ENCODE measurements around the gene TNFAIP8L3. TPM values are rescaled to one million over a fixed set of nuclear protein-coding genes. Genes with fewer than 3 reads are reported as not detected.

Gene TNFAIP8L3
- total RNA-seq, 1 experiment from 2014 or later = 0.07 TPM

DNA sequence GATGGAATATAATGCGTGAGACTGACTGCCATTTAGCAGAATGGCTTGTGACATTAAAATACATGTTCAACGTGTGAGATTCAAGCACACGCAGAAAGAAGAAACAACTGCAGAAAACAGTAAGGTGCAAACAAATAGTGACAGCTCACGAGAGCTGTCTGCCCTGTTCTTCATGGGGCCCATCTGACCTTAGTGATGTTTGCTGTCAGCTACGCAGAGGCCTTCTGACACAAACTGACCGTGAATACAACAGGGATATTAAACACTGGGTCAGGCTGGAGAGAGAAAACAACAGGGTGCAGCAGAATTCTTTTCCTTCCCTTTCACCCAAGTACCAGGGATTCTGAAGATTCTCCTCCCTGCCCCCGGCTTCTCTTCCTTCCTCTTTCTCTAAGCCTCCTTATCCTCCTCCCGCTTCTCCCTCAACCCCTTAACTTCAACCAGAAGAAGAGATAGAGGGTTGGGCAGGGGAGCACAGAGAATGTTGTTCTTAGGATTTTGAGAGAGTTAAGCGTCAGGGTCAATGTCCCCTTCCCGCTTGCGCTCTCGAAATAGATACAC, 2.1 kb downstream of the TNFAIP8L3 start:
- DNase-seq (ENCODE audit: extremely low read depth, low read depth) = no peak

DNA sequence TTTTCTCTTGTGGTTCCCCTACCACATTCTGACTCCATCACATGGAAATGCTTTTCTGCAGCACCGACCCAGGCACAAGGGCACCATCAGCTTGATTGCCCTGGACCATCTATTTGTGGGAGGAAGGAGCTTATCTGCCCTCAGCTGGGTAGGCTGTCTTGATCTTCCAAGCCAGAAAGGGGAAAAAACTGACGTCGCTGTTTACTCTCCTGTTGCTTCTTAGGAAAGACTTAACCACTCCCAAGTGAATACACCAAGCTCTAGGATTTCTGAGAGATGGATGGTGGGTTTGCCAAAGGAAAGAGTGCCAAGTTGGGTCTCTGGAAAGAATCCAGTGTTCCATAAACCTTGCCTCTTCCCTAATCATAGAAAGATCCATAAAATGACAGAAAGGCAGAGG, 4.0 kb downstream of the TNFAIP8L3 start:
- DNase-seq (ENCODE audit: extremely low read depth, low read depth) = no peak

DNA sequence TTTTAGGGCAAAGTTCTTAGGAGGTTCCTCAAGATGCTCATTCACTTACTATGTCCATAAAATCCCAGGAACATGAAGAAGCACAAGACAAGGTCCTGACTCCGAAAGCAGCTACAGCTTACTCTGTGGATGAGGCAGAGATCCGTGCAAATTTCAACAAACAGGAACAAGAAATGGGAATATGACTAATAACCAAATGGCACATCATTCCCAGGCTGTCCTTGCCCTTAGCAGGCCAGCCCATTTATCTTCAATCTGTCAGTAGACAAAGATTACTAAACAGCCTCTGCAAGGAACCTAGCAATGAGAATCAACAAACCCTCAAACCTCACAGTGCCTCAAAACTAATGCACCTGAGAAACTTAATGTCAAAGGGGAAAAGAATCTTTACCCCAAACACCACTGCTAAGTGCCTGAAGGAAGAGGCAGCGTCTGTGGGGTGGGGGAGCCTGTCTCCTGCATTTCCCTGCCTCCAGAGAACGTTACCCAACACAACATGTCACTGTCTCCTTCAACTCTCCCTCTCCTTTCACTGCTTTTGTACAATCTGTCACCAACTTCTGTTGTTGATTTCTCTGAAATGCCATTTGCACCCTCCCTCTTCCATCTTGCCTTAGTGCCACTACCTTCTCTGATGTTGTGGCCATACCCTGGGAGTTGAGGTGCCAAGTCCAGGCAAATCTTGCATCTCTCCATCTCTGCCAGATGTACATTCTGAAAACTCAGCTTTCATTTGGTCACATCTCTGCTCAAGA, 4.8 kb downstream of the TNFAIP8L3 start:
- DNase-seq (ENCODE audit: extremely low read depth, low read depth) = no peak

DNA sequence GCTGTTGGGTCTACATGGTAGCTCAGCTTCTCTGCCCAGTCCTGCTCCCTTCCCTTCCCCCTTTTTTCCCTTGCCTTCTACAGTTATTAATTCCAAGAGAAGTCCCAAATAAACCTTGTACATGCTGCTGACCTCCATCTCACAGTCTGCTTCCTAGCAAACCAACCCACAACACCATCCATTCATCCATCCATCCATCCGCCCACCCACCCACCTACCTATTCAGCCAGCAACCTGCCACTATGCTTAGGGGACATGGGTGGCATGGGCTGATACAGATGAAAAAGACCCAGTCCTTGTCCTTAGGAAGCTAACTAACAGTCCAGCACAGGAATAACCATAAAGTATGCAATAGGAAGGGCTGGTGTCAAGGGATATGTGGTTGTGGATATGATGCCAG, 5.7 kb downstream of the TNFAIP8L3 start:
- no peak for DNase-seq (ENCODE audit: extremely low read depth, low read depth)

DNA sequence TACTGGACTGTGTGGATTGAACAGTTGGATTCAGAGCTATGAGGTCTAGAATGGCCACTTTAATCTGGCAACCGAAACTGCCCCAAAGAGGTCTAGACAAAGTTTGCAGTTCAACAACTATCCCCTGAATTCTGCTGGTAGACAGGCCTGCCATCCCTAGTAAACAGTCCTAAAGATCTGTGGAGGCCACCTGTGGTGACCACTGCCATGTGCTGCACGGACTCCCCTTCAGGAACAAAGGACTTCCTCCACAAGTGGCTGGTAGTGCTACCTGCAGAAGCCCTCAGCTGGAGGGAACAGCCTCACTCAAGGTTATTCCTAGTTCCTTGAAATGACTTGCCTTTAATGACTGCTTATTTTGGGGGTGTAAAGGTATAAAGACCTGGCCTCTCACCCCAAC, 6.1 kb downstream of the TNFAIP8L3 start:
- no peak for DNase-seq (ENCODE audit: extremely low read depth, low read depth)

DNA sequence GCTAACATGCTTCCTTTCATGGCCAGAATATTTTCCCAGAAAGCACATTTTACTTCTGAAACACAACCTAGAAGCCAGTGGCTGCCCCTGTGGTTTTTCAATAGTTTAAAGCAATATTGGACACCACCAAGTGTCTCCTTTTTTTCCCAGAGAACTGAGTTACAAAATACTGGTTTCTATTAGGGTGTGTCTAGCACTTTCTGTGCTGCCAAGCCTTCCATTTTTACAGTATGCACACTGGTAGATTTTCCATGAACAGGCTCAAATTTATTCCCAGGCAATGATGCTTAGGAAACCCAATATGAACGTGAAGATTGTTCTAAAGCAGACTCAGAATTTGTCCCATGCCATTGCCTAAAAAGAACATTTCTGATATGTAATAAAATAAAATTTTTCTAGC, 7.2 kb downstream of the TNFAIP8L3 start:
- no peak for DNase-seq (ENCODE audit: extremely low read depth, low read depth)

DNA sequence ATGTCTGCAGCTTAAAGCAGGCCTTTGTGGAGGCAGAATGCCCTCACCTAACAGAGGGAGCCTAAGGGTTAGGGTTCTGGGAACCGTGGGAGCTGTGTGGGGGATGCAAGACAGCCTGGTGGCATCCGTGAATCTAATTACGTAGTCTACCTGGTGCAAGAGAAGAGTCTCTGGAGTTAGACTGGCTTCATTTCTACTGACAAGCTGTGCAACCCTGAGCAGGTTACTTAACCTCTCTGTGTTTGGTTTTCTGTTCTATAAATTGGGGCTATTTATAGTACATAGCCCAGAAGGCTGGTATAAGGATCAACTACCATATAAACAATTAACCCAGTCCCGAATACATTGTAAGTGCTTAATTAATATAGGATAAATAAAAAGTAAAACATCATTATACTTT, 8.3 kb downstream of the TNFAIP8L3 start:
- no peak for DNase-seq (ENCODE audit: extremely low read depth, low read depth)

DNA sequence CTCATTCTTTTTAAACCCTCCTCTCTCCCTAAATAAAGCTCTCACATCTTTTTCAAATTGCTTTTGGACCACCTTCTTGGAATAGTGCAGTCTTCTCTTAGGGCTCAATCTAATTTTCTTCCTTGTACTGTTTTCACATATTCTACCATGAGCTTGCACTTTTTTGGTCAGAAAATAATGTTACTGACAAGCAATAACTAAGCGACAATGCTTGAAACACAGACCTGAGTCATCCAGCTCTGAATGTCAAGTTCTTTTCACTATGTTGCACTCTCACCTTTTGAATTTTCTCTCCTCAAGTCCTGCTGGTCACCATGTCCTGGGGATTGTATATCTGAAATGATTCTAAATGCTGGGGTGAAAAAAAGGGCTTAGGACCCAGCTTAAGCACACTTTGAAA, 8.9 kb downstream of the TNFAIP8L3 start:
- DNase-seq (ENCODE audit: extremely low read depth, low read depth) = no peak

DNA sequence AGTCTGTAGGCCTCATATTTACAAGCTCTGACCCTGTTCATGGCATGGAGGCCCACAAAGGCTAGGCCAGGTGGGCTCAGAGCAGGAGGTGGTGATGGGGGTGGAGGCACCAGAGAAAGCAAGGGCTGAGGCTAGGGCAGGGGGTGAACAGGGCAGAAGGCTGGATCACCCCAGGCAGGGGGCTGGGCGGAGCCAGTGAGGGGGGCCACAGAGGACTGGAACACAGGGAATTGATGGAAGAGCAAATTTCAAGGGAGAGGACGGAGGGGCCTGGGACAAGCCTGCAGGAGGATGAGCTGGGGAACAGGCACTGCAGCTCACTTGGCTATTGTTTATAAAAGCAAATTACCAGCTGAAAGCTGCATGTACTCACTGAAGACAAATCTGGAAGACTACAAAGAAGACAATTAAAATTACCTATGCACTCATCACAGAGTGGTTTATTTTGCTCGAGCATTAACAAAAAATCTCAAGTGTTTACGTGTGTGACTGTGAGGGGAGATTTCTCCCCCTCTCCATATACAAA, 11.0 kb downstream of the TNFAIP8L3 start:
- no peak for DNase-seq (ENCODE audit: extremely low read depth, low read depth)

DNA sequence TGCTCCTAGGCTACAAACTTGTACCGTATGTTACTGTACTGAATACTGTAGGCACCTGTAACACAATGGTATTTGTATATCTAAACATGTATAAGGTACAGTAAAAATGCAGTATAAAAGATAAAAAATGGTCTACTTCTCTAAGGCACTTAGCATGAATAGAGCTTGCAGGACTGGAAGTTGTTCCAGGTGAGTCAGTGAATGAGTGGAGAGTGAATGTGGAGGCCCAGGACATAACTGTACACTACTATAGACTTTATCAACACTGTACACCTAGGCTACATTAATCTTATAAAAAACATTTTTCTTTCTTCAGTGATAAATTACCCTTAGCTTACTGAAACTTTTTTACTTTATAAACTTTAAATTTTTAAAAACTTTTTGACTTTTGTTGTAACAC, 12.5 kb downstream of the TNFAIP8L3 start:
- DNase-seq (ENCODE audit: extremely low read depth, low read depth) = no peak

DNA sequence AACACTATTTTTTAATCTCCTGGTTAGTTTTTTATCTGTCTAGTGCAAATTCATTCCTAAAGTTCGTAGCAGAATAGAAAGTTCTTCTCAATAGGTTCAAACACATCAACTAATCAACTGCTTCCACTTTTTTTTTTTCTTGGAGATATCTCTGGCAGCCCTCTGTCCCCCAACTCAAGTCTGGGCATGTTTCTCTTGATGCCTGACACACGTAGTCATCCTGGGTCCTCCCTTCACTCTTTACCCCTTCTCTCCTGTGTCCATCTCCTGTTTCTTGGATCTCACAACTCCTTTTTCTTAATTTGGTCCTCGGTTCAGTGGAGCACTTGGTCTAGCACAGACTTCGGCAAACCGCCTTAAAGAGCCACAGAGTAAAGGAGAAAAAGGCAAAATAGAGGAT, 14.4 kb downstream of the TNFAIP8L3 start:
- DNase-seq (ENCODE audit: extremely low read depth, low read depth) = no peak

DNA sequence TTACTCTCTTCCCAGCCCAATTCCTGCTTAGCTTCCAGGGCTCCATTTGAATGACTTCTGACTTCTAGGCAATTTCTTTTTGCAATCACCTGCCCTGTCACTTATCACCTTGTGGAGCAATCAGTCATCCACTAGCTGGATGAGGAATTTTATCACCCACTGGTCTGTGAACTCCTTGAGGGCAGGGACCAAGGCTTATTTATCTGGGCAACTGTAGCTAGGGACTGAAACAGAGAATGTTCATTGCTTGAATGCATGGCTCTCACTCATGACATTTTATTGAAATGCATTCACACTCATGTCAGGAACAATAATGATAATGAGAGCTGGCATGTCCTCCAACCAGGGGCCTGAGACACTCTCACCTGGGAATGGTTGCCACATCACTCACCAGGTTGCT, 15.5 kb downstream of the TNFAIP8L3 start:
- no peak for DNase-seq (ENCODE audit: extremely low read depth, low read depth)

DNA sequence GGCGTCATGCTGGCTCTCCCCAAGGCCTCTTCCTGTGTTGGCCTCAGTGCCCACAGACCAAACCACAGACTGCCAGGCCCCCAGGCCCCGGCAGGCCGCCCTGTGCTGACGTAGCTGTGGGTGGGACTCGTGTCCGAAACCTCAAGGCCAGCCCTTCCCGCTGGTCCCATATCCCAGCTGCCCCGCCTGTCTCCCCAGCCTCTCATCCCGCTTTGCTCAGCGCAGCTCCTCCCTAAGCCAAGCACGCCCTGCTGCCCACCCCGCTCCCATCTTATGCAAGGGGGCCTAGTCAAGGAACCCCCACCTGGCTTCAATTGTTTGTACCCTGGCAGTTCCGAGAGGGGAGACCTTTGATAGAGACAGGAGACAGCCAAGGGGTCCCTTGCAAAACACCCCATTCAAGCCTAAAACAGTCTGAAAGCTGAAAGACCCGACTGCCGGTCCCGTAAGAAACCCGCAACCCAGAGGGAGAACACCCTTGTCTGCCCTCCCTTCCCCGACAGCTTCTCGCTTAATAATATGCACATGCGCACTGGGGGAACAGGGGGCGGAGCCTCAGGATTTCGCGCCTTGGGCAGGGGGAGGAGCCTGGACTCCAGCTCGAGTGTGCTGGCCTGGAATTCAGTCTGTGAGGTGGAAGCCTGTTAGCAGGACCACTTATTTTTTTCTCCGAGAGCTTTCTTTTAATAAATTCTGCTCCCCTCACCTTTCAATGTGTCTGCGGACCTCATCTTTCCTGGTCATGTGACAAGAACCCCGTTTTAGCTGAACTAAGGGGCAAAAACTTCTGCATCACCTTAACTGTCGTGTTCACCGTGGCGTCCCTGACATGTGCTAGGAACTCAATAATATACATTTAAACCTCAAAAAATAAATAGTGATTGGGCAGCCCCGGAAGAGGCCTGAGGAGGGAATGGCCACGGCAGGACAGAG, 17.2 kb downstream of the TNFAIP8L3 start:
- DNase-seq (ENCODE audit: extremely low read depth, low read depth) = no peak

DNA sequence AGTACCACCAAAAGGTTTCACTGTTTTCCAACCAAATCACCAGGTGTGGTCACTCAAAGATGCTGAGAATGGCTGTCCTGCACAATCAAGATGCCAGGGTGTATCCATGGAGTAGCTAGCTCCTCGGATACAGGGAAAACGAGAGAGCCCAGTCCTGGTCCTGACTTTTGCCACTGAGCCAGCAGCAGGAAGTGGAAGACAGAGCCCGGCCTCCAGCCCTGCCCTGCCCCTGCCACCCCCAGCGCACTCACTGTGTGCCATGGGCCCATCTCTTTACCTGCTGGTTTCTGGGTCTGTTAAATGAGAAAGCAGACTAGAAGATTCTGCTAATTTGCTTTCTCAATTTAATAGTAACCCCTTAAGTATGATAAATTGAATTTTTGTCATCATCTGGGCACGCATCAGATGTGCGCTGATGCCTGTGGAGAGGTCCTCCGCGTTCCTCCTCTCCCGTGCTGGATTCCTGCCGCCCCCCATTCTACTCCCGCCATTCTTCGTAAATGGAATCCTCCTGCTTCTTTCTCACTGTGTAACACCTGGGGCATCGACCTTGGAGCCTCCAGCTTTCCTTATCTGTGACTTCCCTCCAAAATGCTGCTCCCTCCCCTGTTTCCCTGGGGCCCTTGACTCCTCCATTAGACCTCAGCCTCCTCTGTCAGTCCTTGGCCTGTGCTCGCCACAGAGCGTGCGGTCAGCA, 18.0 kb downstream of the TNFAIP8L3 start:
- no peak for DNase-seq (ENCODE audit: extremely low read depth, low read depth)

DNA sequence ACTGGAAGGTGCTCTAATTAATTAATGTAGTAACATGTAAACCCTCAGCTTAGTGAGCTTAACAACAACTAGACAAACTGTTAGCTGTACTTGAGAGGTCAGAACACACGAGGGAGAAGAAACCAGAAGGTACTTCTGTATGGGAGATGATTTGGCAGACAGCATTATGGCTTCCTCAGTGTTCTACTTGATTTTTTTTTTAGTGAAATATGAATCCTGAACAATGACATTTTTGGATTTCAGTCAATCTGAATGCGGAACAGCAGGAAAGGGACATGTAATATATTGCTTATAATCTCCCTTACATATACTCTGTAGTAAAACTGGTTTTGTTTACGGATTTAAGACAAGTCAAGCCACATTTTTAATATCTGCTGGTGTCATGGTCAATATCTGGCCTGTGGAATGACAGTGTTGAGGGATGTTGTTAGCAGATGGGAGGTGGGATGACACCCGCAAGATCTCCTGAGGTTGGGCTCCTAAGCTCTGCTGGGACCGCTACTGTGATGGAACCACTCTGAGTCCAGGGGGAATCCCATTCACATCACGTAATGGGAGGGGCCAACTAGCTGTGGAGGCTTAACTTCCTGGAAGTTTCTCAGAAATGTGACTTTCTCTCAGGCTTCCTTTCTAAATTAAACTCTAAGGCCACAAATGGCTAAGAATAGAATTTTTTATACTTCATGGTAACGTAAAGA, 18.7 kb downstream of the TNFAIP8L3 start:
- no peak for DNase-seq (ENCODE audit: extremely low read depth, low read depth)

DNA sequence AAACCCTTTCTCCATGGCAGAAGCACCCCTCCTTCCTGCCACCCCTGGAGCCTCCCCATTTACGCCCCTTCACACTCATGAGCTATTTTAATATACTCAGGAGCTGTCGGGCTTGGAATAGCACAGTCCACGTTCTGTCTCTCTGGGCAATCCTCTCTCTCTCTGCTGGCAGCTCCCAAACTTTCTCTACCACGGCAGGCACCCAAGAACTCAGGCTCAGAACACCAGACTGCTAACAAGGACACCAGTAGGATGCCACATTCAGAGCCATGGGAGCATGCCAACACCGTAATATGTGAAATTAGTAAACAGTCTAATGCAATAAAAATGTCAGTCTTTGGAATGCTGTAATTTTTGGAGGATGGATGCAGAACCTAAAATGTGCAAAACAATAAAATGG, 19.3 kb downstream of the TNFAIP8L3 start:
- no peak for DNase-seq (ENCODE audit: extremely low read depth, low read depth)

DNA sequence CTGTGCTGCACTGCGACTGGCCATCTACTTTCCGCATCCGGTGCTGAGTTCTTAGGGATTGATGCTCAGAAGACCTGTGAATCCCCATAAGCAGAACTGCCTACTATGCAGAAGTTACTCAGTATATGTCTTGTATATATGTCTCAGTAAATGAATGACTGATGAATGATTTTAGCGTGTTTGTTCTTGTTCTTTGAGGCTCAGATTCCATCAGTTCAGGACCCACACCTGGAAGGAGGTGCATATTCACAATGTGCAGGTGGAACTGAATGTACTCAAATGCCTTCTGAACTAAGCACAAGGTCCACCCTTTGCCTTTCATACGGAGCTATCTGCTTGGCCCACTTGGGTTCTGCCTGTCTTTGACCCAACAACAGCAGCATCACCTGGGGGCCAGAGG, 19.8 kb downstream of the TNFAIP8L3 start:
- DNase-seq (ENCODE audit: extremely low read depth, low read depth) = no peak

DNA sequence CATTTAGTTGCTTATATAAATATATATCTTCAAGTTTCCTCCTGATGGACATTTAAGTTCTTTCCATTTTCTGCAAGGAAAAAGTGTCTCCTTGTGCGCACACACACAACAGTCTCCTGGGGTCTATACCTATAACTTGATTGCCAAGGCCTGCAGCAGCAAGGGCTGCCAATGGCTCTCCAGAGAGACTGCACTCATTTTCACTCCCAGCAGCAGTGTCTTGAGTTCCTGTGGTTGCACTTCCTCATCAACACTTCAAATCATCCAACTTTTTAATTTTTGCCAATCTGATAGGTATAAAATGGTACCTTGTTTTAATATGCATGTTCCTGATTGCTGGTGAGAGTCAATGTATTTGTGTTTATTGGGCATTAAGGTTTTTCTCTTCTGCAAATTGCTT, 23.1 kb downstream of the TNFAIP8L3 start:
- no peak for DNase-seq (ENCODE audit: extremely low read depth, low read depth)

DNA sequence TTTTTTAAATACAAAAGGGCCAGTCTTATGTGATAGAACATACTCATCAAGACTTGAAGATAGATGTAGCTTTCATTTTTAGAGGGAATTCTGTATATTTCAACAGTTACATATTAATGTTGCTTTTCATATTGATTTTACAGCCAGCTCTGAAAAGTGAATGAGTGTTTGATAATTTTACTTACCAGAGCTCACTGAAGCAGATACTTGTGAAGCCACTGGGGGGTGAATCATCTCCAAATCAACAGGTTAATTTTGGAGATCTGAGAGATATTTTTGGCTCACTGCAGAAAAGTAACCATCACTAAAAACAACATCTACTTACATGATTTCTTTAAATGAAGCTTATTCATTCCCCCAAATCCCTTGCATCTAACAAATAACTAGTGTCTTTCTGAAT, 24.7 kb downstream of the TNFAIP8L3 start:
- no peak for DNase-seq (ENCODE audit: extremely low read depth, low read depth)

DNA sequence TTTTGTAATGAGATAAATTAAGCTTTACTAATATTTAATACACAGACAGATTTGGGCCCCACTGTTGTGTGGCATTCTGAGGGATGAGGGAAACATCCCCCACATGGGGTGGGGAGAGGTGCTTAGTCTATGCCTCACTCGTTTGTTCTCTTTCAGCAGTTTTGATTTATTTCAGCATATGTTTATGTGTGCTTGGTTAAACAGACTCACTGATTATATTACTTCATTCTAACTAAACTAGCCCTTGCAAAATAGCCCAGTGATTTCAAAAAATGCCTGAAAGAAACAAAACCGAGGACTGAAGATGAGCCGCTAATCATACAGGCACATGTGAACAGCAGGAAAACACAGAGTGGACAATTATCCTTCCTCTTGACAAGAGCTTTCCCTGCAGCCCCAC, 27.2 kb downstream of the TNFAIP8L3 start:
- no peak for DNase-seq (ENCODE audit: extremely low read depth, low read depth)
